ENCODE measurements around the gene MPO. TPM values are rescaled to one million over a fixed set of nuclear protein-coding genes. Genes with fewer than 3 reads are reported as not detected.

The MPO gene
- total and polyA plus RNA-seq, 9 of the 15 experiments (the other 6 are each of a cell fraction or from before 2014, with no cell fraction given), result 0.04 to 0.47 (median 0.39) TPM; not detected in 6

GRCh38 chr17:58231641-58232040, 49.1 kb downstream of the MPO start:
- ChIA-PET CTCF (ENCODE audit: low intra/inter-chr PET ratio) (no interaction called here), POLR2A (interaction anchor here (0.6 kb wide), 1 partner anchor 94 kb away, joined by 3 read pairs; no protein-coding TSS in a partner anchor)
- Histone ChIP-seq H3K36me3 (ENCODE audit: control insufficient read depth, insufficient read depth, low read length) (no peaks in the 10 kb centered on the region), H3K9me1 (ENCODE audit: control insufficient read depth, insufficient read depth, low read length) (no peaks in the 10 kb centered on the region), H3K4me3 (no peak overlapping the region), H2AFZ (ENCODE audit: low read depth, low read length) (no peak overlapping the region), H3K9me3 (replicated peaks; ENCODE audit: control insufficient read depth, insufficient read depth, low read depth, low read length) (no peaks in the 10 kb centered on the region), H3K27me3 (ENCODE audit: control insufficient read depth in 2 of 2, insufficient read depth in 2 of 2, low read length in 2 of 2) (peaks cover 0 to 9% of the 10 kb centered on the region in 2 experiments; a peak in 1 of 5 replicates), H3K4me2 (ENCODE audit: insufficient read depth, low read length) (no peak overlapping the region), H3K9ac (ENCODE audit: insufficient read depth in 1 of 2, low read depth in 2 of 2, low read length in 2 of 2) (no peak overlapping the region), H3K4me1 (replicated peaks in 1 of 2; ENCODE audit: control insufficient read depth in 2 of 2, insufficient read depth in 2 of 2, low read length in 2 of 2) (peaks cover 0 to 14% of the 10 kb centered on the region in 2 experiments; a peak in 3 of 5 replicates), H3K27ac (ENCODE audit: extremely low read depth, low read depth, low read length) (no peak overlapping the region), H3K79me2 (ENCODE audit: control insufficient read depth, insufficient read depth, low read length) (no peaks in the 10 kb centered on the region), H4K20me1 (replicated peaks; ENCODE audit: control insufficient read depth, insufficient read depth, low read length) (no peaks in the 10 kb centered on the region)
- no peak for FAIRE-seq
- ATAC-seq, result no peak
- BruUV-seq (replicated peaks), result no TSS peak
- 4% methylated on average over 2 of the region's 2 CpGs for WGBS (ENCODE audit: insufficient coverage, low coverage, missing lambda C conversion rate)
- in situ Hi-C loops (cut with MboI) (no loop called here), intact Hi-C loops (cut with micrococcal nuclease) (no loop called here)
- DNase-seq (ENCODE audit: extremely low read depth in 1 of 4, low spot score in 3 of 4), result no peak
- TF ChIP-seq CLOCK (CRISPR knock-in tag; IDR thresholded peaks at IDR 0.05; ENCODE audit: borderline replicate concordance) (no peak), ZNF143 (CRISPR knock-in tag; IDR thresholded peaks at IDR 0.05) (no peak), ZNF717 (CRISPR knock-in tag; IDR thresholded peaks at IDR 0.05) (no peak), TEAD1 (CRISPR knock-in tag; IDR thresholded peaks at IDR 0.05) (no peak), CGGBP1 (CRISPR knock-in tag; IDR thresholded peaks at IDR 0.05) (no peak), ZNF644 (tag; IDR thresholded peaks at IDR 0.05; ENCODE audit: low read depth) (no peak), AFF1 (IDR thresholded peaks at IDR 0.05; ENCODE audit: low read depth in 1 of 2, partially characterized antibody in 2 of 2) (no peak), SUPT5H (IDR thresholded peaks at IDR 0.05) (no peak), THRB (CRISPR knock-in tag; conservative IDR thresholded peaks at IDR 0.05) (no peak), PHB (CRISPR knock-in tag; IDR thresholded peaks at IDR 0.05) (no peak), ZNF444 (CRISPR knock-in tag; IDR thresholded peaks at IDR 0.05) (no peak), ZNF3 (CRISPR knock-in tag; IDR thresholded peaks at IDR 0.05) (no peak), MTA3 (IDR thresholded peaks at IDR 0.05; ENCODE audit: borderline replicate concordance) (no peak)
